NCI-H2196 treated with DMSO at 0.1 percent for 48 hours (cell line): ENCODE results near the gene NHLRC2.
A peak's percentile ranks its signal among the peaks of the same experiment; 100 is the strongest.
"Not testable (repeated sequence)": the region's sequence is repeated elsewhere in the genome, so short reads cannot be mapped to it uniquely, and the experiment has no call there.

Experiments
- DNase-seq: peaks from one replicate; lab custom pipeline; 2025; ENCODE audit not compliant: unreplicated experiment; lab: John Stamatoyannopoulos, UW

NHLRC2 gene, protein sequence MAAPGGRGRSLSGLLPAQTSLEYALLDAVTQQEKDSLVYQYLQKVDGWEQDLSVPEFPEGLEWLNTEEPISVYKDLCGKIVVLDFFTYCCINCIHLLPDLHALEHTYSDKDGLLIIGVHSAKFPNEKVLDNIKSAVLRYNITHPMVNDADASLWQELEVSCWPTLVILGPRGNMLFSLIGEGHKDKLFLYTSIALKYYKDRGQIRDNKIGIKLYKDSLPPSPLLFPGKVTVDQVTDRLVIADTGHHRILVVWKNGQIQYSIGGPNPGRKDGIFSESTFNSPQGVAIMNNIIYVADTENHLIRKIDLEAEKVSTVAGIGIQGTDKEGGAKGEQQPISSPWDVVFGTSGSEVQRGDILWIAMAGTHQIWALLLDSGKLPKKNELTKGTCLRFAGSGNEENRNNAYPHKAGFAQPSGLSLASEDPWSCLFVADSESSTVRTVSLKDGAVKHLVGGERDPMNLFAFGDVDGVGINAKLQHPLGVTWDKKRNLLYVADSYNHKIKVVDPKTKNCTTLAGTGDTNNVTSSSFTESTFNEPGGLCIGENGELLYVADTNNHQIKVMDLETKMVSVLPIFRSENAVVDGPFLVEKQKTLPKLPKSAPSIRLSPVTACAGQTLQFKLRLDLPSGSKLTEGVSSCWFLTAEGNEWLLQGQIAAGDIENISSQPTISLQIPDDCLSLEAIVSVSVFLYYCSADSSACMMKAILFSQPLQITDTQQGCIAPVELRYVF

DNA sequence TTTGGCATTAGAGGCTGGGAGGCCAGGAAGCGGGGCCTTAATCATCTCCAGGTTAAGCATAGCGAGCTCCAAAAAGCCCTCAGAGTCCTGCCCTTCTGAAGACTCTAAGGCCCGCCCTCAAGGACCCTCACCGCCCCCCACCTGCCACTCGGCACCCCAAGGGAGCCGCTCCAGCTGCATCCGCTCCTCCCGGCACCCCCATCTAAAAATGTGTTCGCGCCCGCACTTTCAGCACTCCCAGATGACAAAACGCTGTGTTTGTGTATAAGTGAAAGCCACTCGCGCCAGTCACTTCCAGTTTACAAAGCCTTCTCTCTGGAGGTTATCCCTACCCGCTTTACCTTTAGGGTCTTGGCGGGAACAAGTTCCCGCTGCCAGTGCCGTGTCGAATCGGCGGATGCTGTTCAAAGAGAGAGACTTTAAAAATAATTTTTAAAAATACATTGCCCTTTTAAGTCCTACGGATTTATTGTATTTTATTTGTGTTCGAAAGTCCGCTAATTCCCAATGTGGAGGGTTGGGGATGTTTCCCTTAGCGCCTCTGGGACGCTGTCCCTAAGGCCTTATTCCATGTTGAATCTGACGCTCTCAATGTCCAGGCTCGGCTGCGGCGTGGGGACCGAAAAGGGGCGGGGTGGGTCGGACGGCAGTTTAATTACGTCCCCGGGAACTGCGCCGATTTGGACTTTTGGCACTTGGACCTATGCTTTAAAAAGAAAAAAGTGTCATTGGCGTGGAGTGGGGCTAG lies at the start of gene NHLRC2, which contains the start of gene DCLRE1A:
Gene NHLRC2 (plus strand): TSS at position 649 of the 748 bp plus-strand sequence. CDS start 212 bp downstream, outside the sequence.
Gene DCLRE1A (minus strand): TSS at position 70 of the 748 bp plus-strand sequence. CDS start 900 bp downstream, outside the sequence.
- peak; percentile 25 for DNase-seq

DNA sequence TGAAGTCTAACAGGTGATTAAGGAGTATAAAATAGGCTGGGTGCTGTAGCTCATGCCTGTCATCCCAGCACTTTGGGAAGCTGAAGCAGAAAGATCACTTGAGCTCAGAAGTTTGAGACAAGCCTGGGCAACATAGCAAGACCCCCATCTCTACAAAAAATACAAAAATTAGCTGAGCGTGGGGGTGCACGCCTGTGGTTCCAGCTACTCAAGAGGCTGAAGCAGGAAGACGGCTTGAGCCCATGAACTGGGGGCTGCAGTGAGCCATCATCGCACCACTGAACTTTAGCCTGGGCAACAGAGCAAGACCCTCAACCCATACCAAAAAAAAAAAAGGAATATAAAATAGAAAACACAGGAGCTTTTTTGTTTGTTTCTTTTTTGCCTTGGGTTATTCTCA lies 48.0 kb upstream of the NHLRC2 start:
- no peak for DNase-seq

DNA sequence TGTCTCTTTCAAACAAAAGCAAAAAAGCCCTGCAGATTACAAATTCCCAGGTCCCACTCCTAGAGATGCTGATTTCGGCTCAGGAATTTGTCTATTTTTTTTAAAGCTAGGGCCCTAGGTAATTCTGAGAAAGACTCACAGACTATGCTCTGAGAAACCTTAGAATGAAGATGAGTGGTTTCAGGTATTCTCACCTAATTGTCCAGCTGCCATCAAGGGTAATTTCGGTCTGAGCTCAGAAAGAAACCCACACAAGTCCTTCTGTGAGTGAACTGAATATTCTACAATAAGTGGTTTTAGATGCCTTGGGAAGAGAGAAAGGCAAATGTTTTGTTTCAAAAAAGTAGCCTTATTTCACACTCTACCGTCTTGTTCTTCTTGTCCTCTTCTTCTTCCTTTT lies 46.3 kb upstream of the NHLRC2 start:
- no peak for DNase-seq

DNA sequence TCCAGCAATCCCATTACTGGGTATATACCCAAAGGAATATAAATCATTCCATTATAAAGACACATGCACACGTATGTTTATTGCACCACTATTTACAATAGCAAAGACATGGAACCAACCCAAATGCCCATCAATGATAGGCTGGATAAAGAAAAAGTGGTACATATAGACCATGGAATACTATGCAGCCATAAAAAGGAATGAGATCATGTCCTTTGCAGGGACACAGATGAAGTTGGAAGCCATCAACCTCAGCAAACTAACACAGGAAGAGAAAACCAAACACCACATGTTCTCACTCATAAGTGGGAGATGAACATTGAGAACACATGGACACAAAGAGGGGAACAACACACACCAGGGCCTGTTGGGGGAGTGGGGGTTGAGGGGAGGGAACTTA lies 39.8 kb upstream of the NHLRC2 start:
- not testable (repeated sequence) for DNase-seq

DNA sequence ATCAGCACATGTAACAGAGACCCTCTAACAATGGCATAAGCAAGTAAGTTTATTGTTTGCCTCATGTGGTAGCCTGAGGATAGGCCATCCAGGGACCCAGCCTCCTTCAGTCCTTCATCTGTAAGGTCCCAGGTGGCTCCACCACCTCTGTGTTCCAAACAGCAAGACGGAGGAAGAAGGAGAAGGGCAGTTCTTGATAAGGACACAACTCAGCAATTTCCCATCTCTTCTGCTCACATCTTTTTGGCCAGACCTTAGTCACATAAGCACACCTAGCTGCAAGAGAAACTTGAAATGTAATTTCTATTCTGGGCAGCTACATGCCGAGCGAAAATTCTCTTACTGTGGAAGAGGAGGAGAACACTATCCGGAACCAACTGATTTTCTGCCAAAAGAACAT lies 34.5 kb upstream of the NHLRC2 start:
- no peak for DNase-seq

DNA sequence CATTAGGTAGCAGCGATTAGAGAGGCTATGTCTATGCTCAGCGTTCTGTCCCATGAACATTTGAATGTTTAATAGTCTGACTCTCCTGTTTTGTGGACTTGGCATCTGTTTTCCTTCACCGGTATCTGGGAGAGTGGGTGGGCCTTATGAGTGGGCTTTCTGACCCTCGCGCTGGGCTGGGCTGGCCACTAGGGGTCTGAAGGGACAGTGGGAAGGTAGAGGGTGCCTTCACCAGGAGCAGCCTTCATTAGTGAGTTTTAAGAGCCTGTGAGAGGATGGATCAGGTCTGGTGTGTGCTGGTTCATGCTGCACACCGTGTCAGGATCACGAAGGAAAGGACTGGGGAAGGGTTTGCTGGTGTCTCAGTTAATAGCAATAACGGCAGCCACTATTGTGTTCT lies 34.0 kb upstream of the NHLRC2 start:
- no peak for DNase-seq

DNA sequence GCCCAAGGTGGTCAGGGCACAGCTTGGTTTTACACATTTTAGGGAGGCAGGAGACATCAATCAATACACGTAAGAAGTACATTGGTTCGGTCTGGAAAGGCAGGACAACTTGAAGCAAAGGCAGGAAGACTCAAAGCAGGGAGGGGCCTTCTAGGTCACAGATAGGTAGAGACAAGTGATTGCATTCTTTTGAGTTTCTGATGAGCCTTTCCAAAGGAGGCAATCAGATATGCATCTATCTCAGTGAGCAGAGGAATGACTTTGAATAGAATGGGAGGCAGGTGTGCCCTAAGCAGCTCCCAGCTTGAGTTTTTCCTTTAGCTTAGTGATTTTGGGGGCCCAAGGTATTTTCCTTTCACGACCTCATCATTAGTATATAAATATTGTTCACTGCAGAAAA lies 33.2 kb upstream of the NHLRC2 start:
- not testable (repeated sequence) for DNase-seq

DNA sequence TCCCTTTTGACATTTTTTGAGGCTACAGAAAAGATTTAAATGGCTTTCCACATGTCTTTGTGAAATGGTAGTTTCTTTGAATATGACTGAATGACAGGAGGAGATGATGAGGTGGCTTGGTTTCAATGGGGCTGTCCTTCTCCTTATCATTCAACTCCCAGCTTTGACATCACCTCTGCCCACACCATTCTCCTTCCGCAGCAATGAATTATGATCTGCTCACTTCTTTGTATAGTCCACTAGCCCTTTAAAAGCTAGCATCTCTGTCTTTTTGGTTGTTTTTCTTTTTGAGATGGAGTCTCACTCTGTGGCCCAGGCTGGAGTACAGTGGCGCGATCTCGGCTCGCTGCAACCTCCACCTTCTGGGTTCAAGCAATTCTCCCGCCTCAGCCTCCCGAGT lies 32.3 kb upstream of the NHLRC2 start:
- DNase-seq = no peak

DNA sequence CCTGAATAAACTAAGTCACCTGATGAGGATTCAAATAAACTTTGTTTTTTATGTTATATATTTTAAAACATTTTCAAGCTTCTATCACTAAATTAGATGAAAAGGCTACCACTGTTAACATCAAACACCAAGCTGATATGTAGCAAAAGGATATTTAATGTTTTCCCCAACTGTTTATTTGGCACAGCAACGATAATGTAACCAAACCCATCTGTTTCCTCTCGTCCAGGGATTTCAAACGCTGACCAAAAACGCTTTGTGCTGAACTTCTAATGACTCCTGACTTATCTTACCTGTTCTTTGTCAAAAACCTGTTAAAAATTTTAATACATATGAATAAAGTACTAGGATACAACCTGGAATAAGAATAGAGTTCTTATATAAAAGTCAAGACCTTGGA lies 31.1 kb upstream of the NHLRC2 start:
- no peak for DNase-seq

DNA sequence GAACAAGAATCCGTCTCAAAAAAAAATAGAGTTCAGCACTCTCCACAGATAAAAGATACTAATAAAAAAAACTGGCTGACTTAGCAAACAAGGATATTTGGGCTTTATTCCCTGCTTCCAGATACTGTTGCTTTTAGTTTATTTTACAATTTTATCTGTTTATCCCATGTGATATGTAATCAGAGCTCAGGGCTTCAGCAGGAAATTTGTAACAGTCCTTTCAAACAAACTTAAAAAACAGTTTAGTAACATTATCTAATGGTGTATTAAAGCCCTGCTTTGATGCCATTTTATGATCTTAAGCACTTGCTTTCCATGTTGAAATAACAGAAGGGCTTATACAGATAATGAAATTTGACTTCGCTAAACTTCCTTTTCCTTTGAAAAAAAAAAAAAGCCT lies 28.7 kb upstream of the NHLRC2 start:
- DNase-seq = no peak

DNA sequence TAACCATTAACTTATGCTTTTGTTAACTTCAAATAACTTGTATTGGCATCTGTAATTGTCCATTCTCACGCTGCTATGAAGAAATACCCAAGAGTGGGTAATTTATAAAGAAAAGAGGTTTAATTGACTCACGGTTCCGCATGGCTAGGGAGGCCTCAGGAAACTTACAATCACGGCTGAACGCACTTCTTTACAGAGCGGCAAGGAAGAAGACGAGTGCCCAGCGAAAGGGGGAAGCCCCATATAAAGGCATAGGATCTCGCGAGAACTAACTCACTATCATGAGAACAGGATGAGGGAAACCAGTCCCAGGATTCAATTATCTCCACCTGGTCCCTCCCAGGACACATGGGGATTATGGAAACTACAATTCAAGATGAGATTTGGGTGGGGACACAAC lies 25.9 kb upstream of the NHLRC2 start:
- DNase-seq = not testable (repeated sequence)

DNA sequence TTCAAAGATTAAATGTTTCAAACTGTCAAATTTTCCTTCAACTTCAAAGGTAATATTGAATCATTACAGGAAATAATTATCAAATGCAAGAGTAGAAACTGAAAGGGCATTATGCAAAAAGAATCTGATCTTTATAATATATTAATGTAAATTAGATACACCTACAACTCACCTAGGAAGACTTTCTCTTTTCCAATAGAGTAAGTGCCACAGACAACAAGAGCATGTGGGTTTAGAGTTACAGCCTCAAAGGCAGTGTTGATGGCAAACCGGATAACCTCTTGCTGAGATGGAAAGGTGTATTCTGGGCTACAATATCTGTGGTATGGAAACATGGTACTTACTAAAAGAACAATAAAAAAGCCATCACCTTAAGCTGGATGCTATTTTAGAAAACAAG lies 12.3 kb upstream of the NHLRC2 start:
- DNase-seq = no peak

DNA sequence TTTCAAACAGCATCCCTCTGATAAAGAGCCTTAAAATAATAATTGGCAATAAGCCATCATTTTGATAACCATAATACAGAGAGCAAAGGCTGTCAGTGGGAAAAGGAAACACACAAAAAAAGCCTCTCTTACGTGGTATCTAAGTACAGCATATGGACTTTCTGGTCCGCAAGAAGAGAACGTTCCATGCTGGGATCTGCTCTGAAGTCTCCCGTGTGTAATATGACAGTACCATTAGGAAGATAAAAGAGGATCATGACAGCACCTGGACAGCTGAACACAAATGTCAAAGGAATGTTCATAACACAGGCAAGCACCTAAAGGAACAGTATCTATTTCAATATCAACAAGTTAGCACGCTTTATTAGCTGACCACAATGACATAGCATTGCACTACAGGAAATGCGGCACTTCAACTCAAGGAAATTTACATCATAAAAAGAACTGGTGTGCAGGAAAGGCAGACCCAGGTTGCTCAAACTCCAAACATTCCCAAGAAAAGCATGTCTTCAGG lies 10.4 kb upstream of the NHLRC2 start:
- DNase-seq = peak; percentile 21

DNA sequence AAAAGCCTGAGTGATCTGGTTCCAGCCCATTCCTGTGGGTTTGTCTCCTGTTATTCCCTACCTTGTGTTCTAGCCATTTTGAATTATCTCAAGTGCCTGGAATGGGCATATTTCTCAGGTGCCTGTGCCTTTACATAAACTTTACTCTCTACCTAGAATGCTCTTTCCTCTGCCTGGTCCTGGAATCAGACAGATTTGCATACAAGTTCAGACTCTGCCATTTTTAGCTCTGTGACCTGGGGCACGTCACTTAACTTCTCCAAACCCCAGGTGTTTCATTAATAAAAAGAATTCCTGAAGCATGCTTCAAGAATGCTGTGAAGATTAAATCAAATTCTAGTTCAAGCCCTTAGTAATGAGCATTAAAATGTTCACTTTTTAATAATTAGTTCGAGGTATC lies 8.4 kb upstream of the NHLRC2 start:
- no peak for DNase-seq

DNA sequence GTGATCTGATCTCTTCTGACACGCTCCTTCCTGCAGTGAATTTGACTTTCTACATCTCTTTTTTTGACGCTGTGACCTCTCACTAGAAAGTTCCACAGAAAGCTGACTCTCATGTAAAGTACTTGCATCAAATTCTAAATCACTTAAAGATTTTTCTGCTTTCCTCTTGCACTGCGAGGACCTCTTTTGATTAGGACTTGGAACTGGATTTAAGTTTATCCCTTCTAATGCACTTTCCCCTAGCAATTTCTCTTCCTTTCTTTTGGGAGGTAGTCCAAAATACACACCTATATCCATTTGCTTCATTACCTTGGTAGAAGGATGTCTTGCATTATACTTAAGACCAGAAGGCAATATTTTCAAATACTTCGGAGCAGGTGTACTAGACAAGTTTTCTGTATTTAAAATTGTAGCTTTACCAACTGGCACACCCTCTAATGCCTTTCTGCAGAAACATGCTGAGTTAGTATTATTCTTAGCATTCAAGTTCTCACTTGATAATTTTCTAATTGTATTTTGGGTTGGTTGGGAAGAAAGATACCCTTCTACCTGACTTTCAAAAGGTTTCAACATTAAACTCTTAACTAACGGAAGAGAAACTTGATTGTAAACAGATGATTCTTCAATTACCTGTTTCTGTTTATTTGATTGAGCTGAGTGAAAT lies 5.2 kb upstream of the NHLRC2 start:
- no peak for DNase-seq

DNA sequence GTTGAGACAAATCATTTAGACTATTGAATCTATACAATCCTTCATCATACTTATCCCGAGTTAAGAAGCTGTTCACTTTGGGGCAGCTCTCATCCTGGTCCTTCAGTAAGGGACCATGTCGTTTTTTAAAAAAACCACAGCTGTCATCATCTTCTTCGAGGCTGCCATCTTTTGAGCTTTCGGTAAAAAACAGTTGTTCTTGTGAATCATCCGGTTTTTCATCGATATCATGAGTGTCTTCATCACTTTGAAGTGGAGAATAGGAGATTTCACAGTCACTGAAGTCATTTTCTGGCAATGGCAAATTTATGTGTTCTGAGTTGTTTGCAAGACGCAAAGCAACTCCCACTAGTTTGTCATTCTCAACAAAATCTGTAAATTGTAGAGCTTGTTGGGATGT lies 4.5 kb upstream of the NHLRC2 start:
- no peak for DNase-seq

DNA sequence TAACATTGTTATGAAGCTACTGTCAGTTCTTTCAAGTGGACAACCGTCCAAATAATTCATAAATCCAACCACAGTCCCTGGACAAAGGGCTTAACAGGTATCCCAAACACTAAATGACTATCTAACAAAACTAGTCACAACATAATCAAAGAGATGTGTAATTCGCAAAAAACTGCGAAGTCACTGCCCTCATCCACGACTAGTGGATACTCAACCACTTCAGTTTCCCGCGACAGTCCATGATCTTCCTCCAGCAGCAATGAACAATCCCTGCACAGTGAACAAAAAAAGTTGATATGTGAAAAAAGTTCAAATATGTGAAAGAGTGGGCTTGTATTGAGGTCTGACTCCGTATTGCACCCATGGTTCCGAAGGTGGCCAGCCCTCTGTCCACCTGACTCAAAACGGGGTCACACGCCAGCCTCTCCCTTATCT lies 866 bp upstream of the NHLRC2 start:
- no peak for DNase-seq

DNA sequence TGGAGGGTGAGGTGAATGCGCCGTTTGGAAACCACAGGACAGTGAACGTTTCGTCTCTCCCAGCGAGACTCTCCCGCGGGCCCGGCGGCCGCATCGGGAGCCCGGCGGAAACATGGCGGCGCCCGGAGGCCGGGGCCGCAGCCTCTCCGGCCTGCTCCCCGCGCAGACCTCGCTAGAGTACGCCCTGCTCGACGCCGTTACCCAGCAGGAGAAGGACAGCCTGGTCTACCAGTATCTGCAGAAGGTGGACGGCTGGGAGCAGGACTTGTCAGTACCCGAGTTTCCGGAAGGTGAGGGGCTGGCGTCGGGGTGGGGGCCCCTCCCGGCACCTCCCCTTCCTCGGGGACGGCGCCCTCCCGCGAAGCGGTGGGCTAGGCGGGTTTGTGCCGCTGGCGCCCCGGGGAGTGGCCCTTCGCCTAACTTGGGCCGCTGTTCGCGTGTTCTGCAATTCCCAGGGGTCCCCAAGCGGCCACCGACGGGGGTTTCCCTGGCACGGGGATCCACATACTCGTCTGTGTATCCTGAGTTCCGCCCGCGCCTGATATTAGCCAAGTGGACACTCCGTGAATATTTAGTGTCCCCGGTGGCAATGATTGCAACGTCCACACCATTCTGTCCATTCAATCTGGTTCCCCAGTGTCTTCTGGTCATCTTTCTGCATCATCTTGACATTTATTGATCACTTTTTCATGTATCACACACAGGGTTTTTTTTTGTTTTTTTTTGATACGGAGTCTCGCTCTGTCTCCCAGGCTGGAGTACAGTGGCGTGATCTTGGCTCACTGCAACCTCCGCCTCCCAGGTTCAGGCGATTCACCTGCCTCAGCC lies 514 bp downstream of the NHLRC2 start:
- no peak for DNase-seq

DNA sequence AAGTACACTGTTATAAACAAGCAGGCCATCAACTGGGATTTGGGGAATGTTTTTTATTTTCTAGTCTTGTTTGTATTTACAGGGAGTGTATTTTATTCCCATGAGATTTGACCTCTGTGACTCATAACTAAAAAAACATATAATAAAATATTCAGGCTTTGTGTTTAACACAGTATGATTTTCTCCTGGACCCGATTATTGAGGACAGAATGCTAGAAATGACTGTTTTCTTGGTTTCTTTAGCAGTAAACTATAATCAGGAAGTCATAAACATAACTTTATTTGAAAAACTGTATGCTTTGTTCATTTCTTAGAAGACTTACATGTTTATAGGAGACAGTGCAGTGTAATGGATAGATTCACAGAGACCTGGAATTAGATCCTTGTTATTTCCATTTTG lies 2.1 kb downstream of the NHLRC2 start:
- no peak for DNase-seq

DNA sequence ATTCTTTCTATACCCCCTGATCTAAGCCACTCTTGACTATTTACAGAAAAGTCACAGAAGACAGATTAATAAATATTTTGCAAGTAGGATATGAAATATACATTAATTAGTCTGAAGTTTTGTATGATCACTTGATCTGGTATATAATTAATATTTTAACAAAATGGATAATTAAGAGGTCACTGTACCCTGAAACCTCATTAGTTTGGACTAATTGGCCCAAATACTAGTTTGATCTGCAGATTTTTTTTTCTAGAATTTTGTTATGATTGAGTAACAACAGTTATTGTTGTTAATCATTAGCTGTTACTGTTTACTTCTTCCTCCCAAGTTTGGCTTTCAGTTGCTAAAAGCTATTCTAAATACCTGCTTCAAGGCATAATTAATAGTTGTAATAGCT lies 2.7 kb downstream of the NHLRC2 start:
- DNase-seq = no peak
